Upper lobe of left lung (tissue), 6 donors: ENCODE measurements around the gene ACOT12. TPM values are rescaled to one million over a fixed set of nuclear protein-coding genes. Genes with fewer than 3 reads are reported as not detected.

Experiments used
- ATAC-seq, 2 donors: fragments of 200-7000 bp; cut with Tn5 transposase; one replicate each; pipeline ENCODE4 v1.9.1; 2022; ENCODE audit warnings: mild to moderate bottlenecking in 2 of 2, moderate library complexity in 2 of 2; ENCODE audit not compliant: low FRiP score in 2 of 2
- DNase-seq, 2 donors: peaks; one replicate each; pipeline ENCODE4 v3.0.0-alpha.2; 2019 to 2020
- H3K27ac ChIP-seq, 4 donors: fragments of 200-600 bp; sonication (generic); one replicate each; pipeline ENCODE4 v1.5.1; 2016 to 2019
- H3K27me3 ChIP-seq, 4 donors: fragments of 200-600 bp; sonication (generic); one replicate each; pipeline ENCODE4 v1.5.1; 2017 to 2019
- H3K36me3 ChIP-seq, 4 donors: fragments of 200-600 bp; sonication (generic); one replicate each; pipeline ENCODE4 v1.5.1; 2016 to 2019
- H3K4me1 ChIP-seq, 4 donors: fragments of 200-600 bp; sonication (generic); one replicate each; pipeline ENCODE4 v1.5.1; 2018 to 2019
- H3K4me3 ChIP-seq, 4 donors: fragments of 200-600 bp; sonication (generic); one replicate each; pipeline ENCODE4 v1.5.1; 2017 to 2019; ENCODE audit warnings: mild to moderate bottlenecking in 2 of 4, moderate library complexity in 1 of 4
- H3K9me3 ChIP-seq, 4 donors: fragments of 200-600 bp; sonication (generic); one replicate each; pipeline ENCODE4 v1.5.1; 2018 to 2019
- CTCF ChIP-seq, 6 experiments: fragments of 450-650 bp in 4 of 6; fragments of 200-600 bp in 2 of 6; sonication (generic) in 2 of 6; IDR thresholded peaks; one replicate each; pipeline ENCODE4 v1.5.1; 2016 to 2019; ENCODE audit warnings: antibody characterized with exemption in 6 of 6
- EP300 ChIP-seq, 4 donors: sonication (generic); formaldehyde crosslinking; IDR thresholded peaks; one replicate each; pipeline ENCODE4 v1.5.1; 2017; ENCODE audit warnings: antibody characterized with exemption in 4 of 4, control low read depth in 2 of 4
- POLR2A ChIP-seq, 4 donors: fragments of 450-650 bp; IDR thresholded peaks; one replicate each; pipeline ENCODE4 v1.5.1; 2016 to 2017; ENCODE audit warnings: antibody characterized with exemption in 4 of 4, mild to moderate bottlenecking in 2 of 4
- POLR2AphosphoS5 ChIP-seq, 2 donors: sonication (generic); formaldehyde crosslinking; IDR thresholded peaks; one replicate each; pipeline ENCODE4 v1.5.1; 2017; ENCODE audit warnings: antibody characterized with exemption in 2 of 2
- WGBS, 2 donors: methylation state at CpG; one replicate each; pipeline ENCODE4 v1.1.5; 2017 to 2018; 5-methylcytosine and 5-hydroxymethylcytosine counted together
- total RNA-seq, 6 donors: library from RNA; depleted of rRNA in 4 of 6; stranded (reverse); fragments of >200 nt in 4 of 6; gene quantifications; one replicate each; pipeline versions ENCODE4 v1.1.0 to v1.2.1, GENCODE V29; 2016 to 2021
- donor health status: DM: no; HTN: no; CAD: no; lungs with moderate emphysema.
- donor health status: DM: no; HTN: yes; CAD: no; lungs with severe emphysema.

ACOT12 gene
- total RNA-seq, 6 donors from 2014 or later, result not detected

- WGBS, 2 donors, result 71 to 74% methylated on average over 2 of the region's 2 CpGs
- DNase-seq (no peak), ATAC-seq (no peak)
- Histone ChIP-seq H3K4me3 (no peak overlapping the region), H3K36me3 (peaks cover 0 to 18% (median 0%) of the 10 kb centered on the region in 4 donors), H3K27ac (no peak overlapping the region), H3K9me3 (no peaks in the 10 kb centered on the region), H3K4me1 (peaks cover 8 to 12% (median 11%) of the 10 kb centered on the region in 4 donors), H3K27me3 (no peaks in the 10 kb centered on the region)
- TF ChIP-seq POLR2A (IDR thresholded peaks at IDR 0.05) (no peak), POLR2AphosphoS5 (IDR thresholded peaks at IDR 0.05) (no peak), CTCF (IDR thresholded peaks at IDR 0.05) (no peak), EP300 (IDR thresholded peaks at IDR 0.05) (no peak)
These were observed 28.7 kb upstream of the ACOT12 start for GRCh38 chr5:81422671-81423070.

GRCh38 chr5:81420039-81420667 is 26.2 kb upstream of the ACOT12 start:
- Histone ChIP-seq H3K36me3 (peaks cover 0 to 20% (median 0%) of the 10 kb centered on the region in 4 donors), H3K27ac (no peak overlapping the region), H3K9me3 (no peaks in the 10 kb centered on the region), H3K27me3 (no peaks in the 10 kb centered on the region), H3K4me3 (no peak overlapping the region), H3K4me1 (no peaks in the 10 kb centered on the region)
- TF ChIP-seq EP300 (IDR thresholded peaks at IDR 0.05), result no peak
- TF ChIP-seq CTCF (IDR thresholded peaks at IDR 0.05), result no peak
- no peak for TF ChIP-seq POLR2A (IDR thresholded peaks at IDR 0.05)
- no peak for TF ChIP-seq POLR2AphosphoS5 (IDR thresholded peaks at IDR 0.05)
- DNase-seq (no peak), ATAC-seq (peak in 1 of 2 donors; percentile 71)
- WGBS, 2 donors, result 57 to 64% methylated on average over 6 of the region's 6 CpGs

- no peak for DNase-seq
- Histone ChIP-seq H3K36me3 (peaks cover 0 to 20% (median 0%) of the 10 kb centered on the region in 4 donors), H3K4me1 (no peaks in the 10 kb centered on the region), H3K4me3 (no peak overlapping the region), H3K27ac (no peak overlapping the region), H3K9me3 (no peaks in the 10 kb centered on the region), H3K27me3 (no peaks in the 10 kb centered on the region)
- ATAC-seq, result no peak
- no peak for TF ChIP-seq POLR2A (IDR thresholded peaks at IDR 0.05)
- no peak for TF ChIP-seq EP300 (IDR thresholded peaks at IDR 0.05)
- no peak for TF ChIP-seq POLR2AphosphoS5 (IDR thresholded peaks at IDR 0.05)
- TF ChIP-seq CTCF (IDR thresholded peaks at IDR 0.05), result no peak
These were observed 24.7 kb upstream of the ACOT12 start for GRCh38 chr5:81418606-81419005.

GRCh38 chr5:81417052-81417451 is 23.1 kb upstream of the ACOT12 start:
- ATAC-seq, result no peak
- Histone ChIP-seq H3K36me3 (peaks cover 0 to 20% (median 0%) of the 10 kb centered on the region in 4 donors), H3K27ac (no peak overlapping the region), H3K9me3 (no peaks in the 10 kb centered on the region), H3K4me3 (no peak overlapping the region), H3K4me1 (no peaks in the 10 kb centered on the region), H3K27me3 (no peaks in the 10 kb centered on the region)
- 84 to 89% methylated on average over 3 to 4 of the region's 4 CpGs for WGBS, 2 donors
- DNase-seq, result no peak
- TF ChIP-seq EP300 (IDR thresholded peaks at IDR 0.05) (no peak), POLR2A (IDR thresholded peaks at IDR 0.05) (no peak), CTCF (IDR thresholded peaks at IDR 0.05) (no peak), POLR2AphosphoS5 (IDR thresholded peaks at IDR 0.05) (no peak)

GRCh38 chr5:81409896-81410295 is 16.0 kb upstream of the ACOT12 start:
- no peak overlapping the region for H3K27ac ChIP-seq
- no peaks in the 10 kb centered on the region for H3K4me1 ChIP-seq
- no peaks in the 10 kb centered on the region for H3K27me3 ChIP-seq
- TF ChIP-seq CTCF (IDR thresholded peaks at IDR 0.05), result no peak
- TF ChIP-seq POLR2A (IDR thresholded peaks at IDR 0.05), result no peak
- TF ChIP-seq POLR2AphosphoS5 (IDR thresholded peaks at IDR 0.05), result no peak
- no peaks in the 10 kb centered on the region for H3K36me3 ChIP-seq
- no peaks in the 10 kb centered on the region for H3K9me3 ChIP-seq
- ATAC-seq (no peak), DNase-seq (no peak)
- no peak overlapping the region for H3K4me3 ChIP-seq
- WGBS, 2 donors, result 91% methylated on average over 2 of the region's 2 CpGs
